Activated CD4-positive, alpha-beta T cell treated with anti-CD3 and anti-CD28 coated beads, Interleukin-2, amount 50 U/mL, for 16 hours (primary cell): ENCODE data around the gene POLR1B.
"Not testable (repeated sequence)": the region's sequence is repeated elsewhere in the genome, so short reads cannot be mapped to it uniquely, and the experiment has no call there.

Source experiments
- DNase-seq: peaks from one replicate; pipeline ENCODE4 v3.0.0-alpha.2; 2020

POLR1B gene

DNA sequence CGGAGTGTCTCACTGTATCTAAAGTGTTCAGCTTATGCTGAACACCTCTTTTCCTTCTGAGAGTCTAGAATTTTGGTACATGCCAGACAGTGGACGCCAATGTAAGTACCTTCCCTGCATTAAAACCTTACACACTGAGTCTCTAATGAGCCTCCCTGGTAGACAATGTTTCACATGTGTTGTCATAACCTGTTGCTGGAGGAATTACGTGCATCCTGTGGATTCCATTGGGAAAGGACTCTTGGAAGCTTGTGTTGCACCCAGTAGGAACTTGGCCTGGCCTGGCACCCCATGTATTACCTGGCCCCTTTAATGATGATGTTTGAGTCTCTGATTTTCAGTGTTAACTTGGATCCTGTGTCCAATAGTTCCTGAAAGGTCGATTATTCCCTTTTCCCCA is 62.7 kb downstream of the POLR1B start:
- DNase-seq, result no peak

DNA sequence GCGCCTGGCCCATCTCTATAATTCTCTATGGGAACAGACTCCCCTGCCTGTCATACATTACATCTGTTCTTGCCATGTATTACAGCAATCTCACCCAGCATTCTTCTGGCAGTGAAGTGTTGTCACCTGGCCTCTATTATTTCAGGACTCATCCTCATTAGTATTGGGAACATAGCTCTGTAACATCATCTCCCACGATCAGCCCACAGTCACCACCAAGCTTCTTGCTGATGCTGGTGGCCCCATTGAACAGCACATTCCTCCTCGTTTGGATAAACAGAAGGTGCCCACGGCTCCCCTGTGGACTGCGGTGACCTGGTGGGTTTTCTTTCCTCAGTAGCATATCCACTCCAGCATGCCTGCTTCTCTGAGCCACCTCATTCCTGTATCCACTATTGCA is 63.7 kb downstream of the POLR1B start:
- no peak for DNase-seq

DNA sequence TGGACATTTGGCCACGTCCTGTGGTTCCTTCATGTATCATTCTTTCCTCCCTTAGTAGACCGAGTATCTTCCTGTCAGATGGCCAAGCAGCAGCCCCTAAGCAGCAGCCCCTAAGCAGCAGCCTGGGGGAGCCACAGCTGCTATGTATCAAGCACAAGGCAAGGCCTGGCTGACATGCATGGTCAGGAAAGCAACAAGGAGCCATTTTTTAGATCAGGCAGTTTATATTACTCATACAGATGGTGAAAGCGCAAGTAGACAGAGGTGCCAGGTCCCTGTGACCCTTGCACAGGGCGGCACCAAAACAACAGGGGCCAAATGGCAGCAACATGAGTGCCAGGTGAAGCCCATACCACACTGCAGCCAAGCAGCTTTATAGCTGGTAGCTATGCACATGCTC is 64.3 kb downstream of the POLR1B start:
- DNase-seq, result no peak

DNA sequence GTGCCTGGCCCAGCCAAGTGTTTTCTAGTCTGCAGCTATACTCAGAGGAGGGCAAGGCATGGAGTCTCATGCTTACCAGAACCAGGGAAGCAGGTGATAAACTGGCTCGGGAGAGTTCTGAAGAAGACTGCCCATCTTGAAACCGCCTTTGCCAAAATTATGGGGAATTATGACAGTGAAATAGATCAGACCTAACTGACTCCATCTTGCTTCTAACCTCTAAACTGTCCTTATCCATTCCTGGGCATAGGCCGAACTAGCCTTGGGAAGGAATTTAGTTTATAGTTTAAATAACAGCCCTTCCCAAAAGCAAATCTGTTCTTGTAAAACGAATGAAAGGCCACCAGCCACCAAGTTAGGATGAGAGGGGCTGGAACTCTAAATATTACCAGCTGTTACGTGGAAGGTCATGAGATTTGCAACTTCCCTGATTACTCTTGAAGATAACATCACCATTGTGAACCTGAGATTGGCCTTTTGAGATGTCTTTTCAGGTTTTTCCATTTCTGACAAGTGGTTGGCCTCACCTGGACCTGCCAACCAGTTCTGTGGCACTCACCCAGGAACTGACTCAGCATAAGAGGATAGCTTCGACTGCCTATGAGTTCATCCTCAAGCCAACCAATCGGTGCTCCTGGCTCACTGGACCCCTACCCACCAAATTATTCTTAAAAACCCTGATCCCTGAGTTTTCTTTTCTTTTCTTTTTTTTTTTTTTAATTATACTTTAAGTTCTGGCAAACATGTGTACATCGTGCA is 65.6 kb downstream of the POLR1B start:
- no peak for DNase-seq

DNA sequence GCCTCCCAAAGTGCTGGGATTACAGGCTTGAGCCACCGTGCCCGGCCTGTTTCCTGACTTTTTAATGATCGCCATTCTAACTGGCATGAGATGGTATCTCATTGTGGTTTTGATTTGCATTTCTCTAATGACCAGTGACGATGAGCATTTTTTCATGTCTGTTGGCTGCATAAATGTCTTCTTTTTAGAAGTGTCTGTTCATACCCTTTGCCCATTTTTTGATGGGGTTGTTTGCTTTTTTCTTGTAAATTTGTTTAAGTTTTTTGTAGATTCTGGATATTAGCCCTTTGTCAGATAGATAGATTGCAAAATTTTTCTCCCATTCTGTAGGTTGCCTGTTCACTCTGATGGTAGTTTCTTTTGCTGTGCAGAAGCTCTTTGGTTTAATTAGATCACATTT is 67.1 kb downstream of the POLR1B start:
- not testable (repeated sequence) for DNase-seq

DNA sequence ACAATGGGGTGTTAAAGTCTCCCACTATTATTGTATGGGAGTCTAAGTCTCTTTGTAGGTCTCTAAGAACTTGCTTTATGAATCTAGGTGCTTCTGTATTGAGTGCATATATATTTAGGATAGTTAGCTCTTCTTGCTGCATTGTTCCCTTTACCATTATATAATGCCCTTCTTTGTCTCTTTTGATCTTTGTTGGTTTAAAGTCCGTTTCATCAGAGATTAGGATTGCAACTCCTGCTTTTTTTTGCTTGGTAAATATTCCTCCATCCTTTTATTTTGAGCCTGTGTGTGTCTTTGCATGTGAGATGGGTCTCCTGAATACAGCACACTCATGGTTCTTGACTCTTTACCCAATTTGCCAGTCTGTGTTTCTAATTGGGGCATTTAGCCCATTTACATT is 70.0 kb downstream of the POLR1B start:
- not testable (repeated sequence) for DNase-seq

DNA sequence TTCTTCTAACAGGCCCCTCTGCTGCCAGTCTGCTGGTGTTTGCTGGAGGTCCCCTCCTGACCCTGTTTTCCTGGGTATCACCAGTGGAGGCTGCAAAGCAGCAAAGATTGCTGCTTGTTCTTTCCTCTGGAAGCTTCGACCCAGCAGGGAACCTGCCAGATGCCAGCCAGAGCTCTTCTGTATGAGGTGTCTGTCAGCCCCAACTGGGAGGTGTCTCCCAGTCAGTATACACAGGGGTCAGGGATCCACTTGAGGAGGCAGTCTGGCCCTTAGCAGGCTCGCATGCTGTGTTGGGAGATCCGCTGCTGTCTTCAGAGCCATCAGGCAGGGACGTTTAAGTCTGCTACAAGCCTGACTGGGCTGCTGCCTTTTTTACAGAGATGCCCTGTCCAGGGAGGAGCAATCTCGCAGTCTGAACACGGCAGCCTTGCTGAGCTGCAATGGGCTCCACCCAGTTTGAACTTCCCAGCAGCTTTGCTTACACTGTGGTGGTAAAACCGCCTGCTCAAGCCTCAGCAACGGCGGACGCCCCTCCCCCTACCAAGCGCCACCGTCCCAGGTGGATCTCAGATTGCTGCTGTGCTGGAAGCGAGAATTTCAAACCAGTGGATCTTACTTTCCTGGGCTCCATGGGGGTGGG is 72.1 kb downstream of the POLR1B start:
- DNase-seq, result no peak

DNA sequence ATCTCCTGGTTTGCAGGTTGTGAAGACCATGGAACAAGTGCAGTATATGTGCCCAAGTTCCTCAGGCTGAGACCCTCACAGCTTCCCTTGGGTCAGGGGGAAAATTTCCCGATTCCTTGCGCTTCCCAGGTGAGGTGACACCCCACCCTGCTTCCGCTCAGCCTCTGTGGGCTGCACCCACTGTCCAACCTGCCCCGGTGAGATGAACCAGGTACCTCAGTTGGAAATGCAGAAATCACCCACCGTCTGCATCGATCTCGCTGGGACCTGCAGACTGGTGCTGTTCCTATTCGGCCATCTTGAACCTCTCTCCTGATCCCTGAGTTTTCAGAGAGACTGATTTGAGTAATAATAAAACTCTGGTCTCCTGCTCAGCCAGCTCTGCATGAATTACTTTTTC is 72.8 kb downstream of the POLR1B start:
- no peak for DNase-seq

DNA sequence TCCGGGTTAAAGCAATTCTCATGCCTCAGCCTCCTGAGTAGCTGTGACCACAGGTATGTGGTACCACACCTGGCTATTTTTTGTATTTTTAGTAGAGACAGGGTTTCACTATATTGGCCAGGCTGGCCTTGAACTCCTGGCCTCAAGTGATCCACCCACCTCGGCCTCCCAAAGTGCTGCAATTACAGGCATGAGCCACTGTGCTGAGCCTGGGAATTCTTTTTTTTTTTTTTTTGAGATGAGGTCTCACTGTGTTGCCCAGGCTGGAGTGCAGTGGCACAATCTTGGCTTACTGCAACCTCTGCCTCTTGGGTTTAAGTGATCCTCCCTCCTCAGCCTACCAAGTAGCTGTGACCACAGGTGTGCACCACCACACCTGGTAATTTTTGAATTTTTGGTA is 73.5 kb downstream of the POLR1B start:
- not testable (repeated sequence) for DNase-seq

DNA sequence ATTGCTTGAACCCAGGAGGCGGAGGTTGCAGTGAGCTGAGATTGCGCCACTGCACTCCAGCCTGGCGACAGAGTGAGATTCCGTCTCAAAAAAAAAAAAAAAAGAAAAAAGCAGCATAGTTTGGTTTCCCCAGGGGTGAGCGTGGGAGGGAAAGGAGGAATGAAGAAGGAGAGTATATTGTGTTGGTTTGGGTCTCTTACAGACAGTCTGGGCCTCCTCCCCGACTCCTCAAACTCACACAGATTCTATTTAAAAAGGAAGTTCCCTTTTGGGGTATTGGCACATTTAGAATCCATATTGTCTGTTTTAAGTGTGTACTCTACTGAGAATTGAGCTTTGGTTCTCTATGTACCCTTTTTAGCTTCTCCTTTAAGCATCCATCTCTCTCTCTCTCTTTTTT is 76.1 kb downstream of the POLR1B start:
- DNase-seq, result no peak

DNA sequence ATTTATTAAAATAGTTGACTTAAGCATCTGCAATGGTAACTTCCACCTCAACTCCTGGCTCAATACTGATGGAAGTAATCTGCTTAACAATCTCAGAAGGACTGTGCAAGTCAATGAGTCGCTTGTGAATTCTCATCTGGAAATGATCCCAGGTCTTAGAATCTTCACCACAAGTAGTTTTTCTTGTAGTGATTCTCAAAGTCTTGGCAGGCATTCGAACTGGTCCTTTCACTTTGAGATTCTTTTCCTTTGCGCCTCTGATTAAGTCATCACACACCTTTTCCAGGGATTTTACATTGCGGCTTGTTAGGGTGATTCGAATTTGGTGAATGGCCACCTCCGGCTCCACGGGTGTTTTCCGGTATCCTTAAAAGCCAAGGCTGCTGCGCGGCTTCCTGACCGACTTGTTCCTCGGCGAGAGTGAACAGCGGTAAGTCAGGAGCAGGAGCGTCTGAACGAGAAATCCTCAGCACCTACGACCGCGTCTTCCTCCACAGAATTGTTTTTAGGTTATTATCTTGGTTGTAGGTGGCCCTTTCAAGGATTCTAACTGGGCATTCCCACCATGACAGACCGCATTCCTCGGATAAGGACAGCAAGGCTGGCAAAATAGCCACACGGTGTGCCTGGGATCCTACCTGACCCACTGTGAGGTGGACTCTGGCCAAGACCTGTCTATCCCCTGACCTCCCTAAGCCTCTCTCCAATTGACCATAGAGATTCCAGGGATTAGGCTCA is 79.7 kb downstream of the POLR1B start:
- DNase-seq, result no peak

DNA sequence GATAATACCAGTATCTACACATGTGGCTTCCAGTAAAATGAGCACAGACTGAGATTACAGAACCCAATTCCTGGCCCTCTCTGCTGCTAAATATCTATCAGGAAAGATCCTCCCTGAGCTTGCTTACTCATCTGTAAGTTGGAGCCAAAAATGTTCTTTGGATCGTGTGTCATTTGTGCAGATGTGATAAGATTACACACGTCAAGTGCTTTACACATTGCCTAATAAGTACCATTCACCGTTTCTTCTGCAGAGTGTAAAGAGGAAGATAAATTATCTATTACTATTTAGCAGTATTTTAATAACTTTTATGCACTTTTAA is 80.2 kb downstream of the POLR1B start:
- DNase-seq, result no peak

DNA sequence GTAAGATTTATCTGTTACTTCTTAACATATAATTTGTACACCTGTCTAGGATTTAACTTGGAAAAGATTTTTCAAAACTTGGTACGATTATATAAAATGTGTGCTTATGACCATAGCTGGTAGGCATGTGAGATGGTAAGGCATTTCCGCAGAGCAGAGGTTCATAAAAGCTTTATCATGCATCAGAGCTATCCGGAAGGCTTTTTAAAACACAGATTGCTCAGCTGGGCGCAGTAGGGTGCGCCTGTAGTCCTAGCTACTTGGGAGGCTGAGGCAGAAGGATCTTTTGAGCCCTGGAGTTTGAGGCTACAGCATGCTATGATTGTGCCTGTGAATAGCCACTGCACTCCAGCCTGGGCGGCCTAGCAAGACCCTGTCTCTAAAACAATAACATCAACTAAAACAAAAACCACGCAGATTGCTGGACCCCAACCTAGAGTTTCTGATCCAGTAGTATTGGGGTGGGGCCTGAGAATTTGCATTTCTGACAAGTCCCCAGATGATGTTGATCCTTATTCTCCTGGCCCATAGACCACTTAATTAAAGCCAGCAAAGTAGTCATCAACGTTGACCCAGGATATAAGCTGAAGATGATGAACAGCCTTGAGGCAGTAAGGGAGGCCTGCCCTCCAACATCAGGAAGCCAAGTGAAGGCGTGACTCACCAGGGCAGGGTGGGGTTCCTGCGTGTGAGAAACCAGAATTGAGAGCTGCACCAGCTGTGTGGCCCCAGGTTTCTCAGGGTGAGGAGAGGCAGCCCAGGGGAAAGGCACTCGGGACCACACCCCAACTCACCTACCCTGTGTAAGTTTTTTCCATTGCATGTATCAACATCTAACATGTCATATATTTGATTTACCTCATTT is 81.9 kb downstream of the POLR1B start:
- peak; percentile 83 for DNase-seq

DNA sequence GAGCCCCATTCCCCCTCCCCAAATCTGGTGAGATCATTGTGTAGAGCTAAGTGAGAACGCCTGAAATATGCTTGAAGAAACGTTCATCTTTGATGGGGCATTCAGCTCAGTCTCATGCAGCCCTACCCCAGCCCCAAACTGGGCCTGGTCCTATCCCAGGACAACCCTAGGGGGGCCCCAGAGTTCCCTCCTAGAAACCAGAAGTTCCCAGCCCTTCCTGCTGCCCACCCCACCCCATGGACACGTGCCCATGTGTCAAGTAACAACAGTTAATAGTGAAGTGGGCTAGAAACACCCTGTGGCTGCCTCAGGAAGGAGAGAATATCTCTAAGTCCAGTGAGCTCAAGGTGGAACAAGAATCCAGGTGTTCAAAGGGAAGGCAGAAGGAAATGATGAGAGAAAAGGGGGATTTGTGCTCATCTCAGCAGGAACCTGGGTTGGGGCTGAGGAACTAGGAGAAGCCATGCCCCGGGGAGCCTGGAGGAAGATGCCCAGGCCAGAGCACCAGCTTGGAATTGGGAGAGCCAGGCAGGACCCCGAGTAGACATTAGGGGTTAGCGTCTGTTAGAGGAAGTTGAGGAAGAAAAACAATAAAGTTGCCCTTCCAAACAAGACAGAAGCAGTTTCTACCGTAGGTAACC is 83.3 kb downstream of the POLR1B start:
- no peak for DNase-seq

DNA sequence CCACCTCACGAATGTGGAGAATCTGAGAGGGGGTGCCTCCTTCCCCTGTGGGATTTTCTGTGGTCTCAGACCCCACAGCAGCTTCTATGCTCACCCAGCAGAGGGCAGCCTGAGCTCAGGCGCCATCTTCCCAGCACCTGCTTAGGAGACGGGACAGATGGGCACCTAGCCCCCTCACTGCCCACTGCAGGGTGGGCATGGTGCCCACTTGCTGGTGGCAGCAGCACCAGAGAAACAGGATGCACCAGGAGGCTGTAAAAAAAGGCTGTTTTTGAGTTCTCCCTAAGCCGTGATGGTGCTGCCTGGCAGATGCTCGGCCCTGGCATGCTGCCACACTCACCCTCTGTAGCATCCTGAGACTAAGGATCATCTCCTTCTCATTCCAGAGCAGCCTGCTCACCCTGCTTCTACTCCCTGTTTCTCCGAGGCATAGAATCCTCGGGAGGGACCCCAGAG is 84.4 kb downstream of the POLR1B start:
- peak; percentile 71 for DNase-seq
